ENCODE results near the gene NUP205.
"Not testable (repeated sequence)": the region's sequence is repeated elsewhere in the genome, so short reads cannot be mapped to it uniquely, and the experiment has no call there.

Gene NUP205

GRCh38 chr7:135620980-135621850, 63.5 kb downstream of the NUP205 start:
- peak; percentile 40 for DNase-seq

GRCh38 chr7:135634191-135634878, 76.6 kb downstream of the NUP205 start:
- DNase-seq, result no peak

GRCh38 chr7:135639690-135640089, 82.0 kb downstream of the NUP205 start:
- DNase-seq, result not testable (repeated sequence)

GRCh38 chr7:135644154-135644553, 86.4 kb downstream of the NUP205 start:
- no peak for DNase-seq

- DNase-seq, result no peak
Observed at GRCh38 chr7:135644729-135645128, 87.0 kb downstream of the NUP205 start.

- DNase-seq, result peak; percentile 56
Observed at GRCh38 chr7:135645296-135645904, 87.7 kb downstream of the NUP205 start.

GRCh38 chr7:135647755-135648154, 90.0 kb downstream of the NUP205 start:
- DNase-seq, result no peak

- no peak for DNase-seq
Observed at GRCh38 chr7:135648235-135648634, 90.5 kb downstream of the NUP205 start.

- no peak for DNase-seq
Observed at GRCh38 chr7:135650831-135651573, 93.3 kb downstream of the NUP205 start.

GRCh38 chr7:135653340-135654080, 95.8 kb downstream of the NUP205 start:
- DNase-seq, result no peak

GRCh38 chr7:135658564-135658963, 100.8 kb downstream of the NUP205 start:
- DNase-seq, result no peak

GRCh38 chr7:135659159-135659846, 101.6 kb downstream of the NUP205 start:
- DNase-seq, result no peak

GRCh38 chr7:135661311-135662122, 103.8 kb downstream of the NUP205 start:
- peak; percentile 69 for DNase-seq

- no peak for DNase-seq
Observed at GRCh38 chr7:135662123-135662372, 104.3 kb downstream of the NUP205 start.

- DNase-seq, result peak; percentile 91
Observed at GRCh38 chr7:135662373-135663114, 104.8 kb downstream of the NUP205 start, which contains the start of gene STMP1. STMP1 (plus strand) TSS chr7:135662514.

GRCh38 chr7:135664046-135664589, 106.4 kb downstream of the NUP205 start:
- DNase-seq, result no peak

- no peak for DNase-seq
Observed at GRCh38 chr7:135665042-135665441, 107.3 kb downstream of the NUP205 start.

GRCh38 chr7:135666156-135666555, 108.4 kb downstream of the NUP205 start:
- DNase-seq, result no peak

- DNase-seq, result no peak
Observed at GRCh38 chr7:135666846-135667245, 109.1 kb downstream of the NUP205 start.

- DNase-seq, result not testable (repeated sequence)
Observed at GRCh38 chr7:135667626-135668025, 109.9 kb downstream of the NUP205 start.
